Muscle layer of colon (tissue), 2 donors: ENCODE measurements around the gene KLRC3.
A peak's percentile ranks its signal among the peaks of the same experiment; 100 is the strongest.
"Not testable (repeated sequence)": the region's sequence is repeated elsewhere in the genome, so short reads cannot be mapped to it uniquely, and the experiment has no call there.

Experiments used
- H3K27ac ChIP-seq: one replicate; pipeline ENCODE4 v1.7.0; 2013; ENCODE audit warnings: low read depth, mild to moderate bottlenecking, low read length, moderate library complexity
- H3K27me3 ChIP-seq, 2 donors: one replicate each; pipeline ENCODE4 v1.7.0; 2013; ENCODE audit warnings: low read length in 2 of 2, mild to moderate bottlenecking in 2 of 2; ENCODE audit not compliant: insufficient read depth in 2 of 2, control insufficient read depth in 1 of 2
- H3K36me3 ChIP-seq: one replicate; pipeline ENCODE4 v1.7.0; 2013; ENCODE audit warnings: mild to moderate bottlenecking, low read length; ENCODE audit not compliant: insufficient read depth
- H3K4me1 ChIP-seq: one replicate; pipeline ENCODE4 v1.7.0; 2013; ENCODE audit warnings: mild to moderate bottlenecking, low read length; ENCODE audit not compliant: insufficient read depth
- H3K4me3 ChIP-seq, 2 donors: one replicate each; pipeline ENCODE4 v1.7.0; 2013; ENCODE audit warnings: low read length in 2 of 2, low read depth in 1 of 2, mild to moderate bottlenecking in 1 of 2, moderate library complexity in 1 of 2
- H3K9ac ChIP-seq: one replicate; pipeline ENCODE4 v1.7.0; 2013; ENCODE audit warnings: low read length
- H3K9me3 ChIP-seq: one replicate; pipeline ENCODE4 v1.7.0; 2013; ENCODE audit warnings: mild to moderate bottlenecking, low read length
- donor health status: abdominal sarcoma.
- donor health status: Adenocarcinoma of cecum.

The KLRC3 gene

DNA sequence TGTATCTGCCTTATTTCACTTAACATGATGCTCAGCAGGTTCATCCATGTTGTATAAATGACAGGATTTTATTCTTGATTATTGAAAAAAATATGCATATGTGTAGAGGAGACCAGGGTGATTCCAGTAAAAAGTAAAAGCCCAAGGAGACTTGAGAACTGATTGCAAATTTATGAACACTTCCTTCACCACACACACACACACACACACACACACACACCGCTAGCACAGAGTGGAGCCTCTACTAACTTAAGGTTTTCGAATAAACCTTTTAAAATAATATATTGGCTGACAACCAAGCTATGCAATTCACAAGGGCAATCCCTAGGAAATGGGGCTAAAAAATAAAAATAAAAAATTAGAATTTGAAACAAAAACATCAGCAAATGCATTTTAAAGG lies 22.2 kb downstream of the KLRC3 start:
- Histone ChIP-seq H3K4me1 (peaks cover 9% of the 10 kb centered on the region), H3K9ac (no peak overlapping the region), H3K4me3 (no peak overlapping the region), H3K9me3 (no peaks in the 10 kb centered on the region), H3K36me3 (no peaks in the 10 kb centered on the region), H3K27ac (no peak overlapping the region), H3K27me3 (no peaks in the 10 kb centered on the region)

DNA sequence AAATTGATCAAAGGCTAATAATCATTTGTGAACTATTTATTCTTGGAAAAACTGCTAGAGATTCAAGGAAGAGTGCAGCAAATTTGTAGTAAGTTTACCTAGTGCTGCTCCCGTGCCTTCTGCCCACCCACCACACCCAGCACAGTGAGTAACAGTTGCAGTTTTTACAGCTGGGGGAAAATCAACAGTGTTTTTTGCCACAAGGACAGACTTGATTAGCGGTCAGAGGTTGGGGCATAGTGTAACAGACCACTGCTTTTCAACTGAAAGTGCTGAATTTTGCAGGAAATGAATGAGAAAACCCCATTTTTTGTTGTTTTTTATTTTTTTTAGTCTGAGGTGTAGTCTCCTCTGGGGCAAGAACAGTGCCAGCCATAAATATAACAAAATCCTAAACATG lies 23.1 kb downstream of the KLRC3 start:
- no peaks in the 10 kb centered on the region for H3K27me3 ChIP-seq
- H3K4me3 ChIP-seq, result no peak overlapping the region
- H3K9ac ChIP-seq, result no peak overlapping the region
- peaks cover 11% of the 10 kb centered on the region for H3K4me1 ChIP-seq
- H3K36me3 ChIP-seq, result no peaks in the 10 kb centered on the region
- no peaks in the 10 kb centered on the region for H3K9me3 ChIP-seq
- no peak overlapping the region for H3K27ac ChIP-seq

DNA sequence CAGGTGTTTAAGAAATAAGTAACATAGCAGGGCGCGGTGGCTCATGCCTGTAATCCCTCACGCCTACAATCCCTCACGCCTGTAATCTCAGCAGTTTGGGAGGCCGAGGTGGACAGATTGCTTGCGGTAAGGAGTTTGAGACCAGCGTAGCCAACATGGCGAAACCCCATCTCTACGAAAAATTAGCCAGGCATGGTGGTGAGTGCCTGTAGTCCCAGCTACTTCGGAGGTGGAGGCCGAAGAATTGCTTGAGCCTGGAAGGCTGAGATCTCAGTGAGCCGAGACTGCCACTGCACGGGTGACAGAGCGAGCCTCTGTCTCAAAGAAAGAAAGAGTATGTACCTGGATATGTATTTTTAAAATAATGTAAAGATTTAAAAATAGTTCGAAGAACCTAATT lies 24.2 kb downstream of the KLRC3 start:
- not testable (repeated sequence) for H3K9ac ChIP-seq, H3K9me3 ChIP-seq, H3K27me3 ChIP-seq, H3K4me3 ChIP-seq, H3K27ac ChIP-seq, H3K36me3 ChIP-seq
- H3K4me1 ChIP-seq, result peaks cover 16% of the 10 kb centered on the region

DNA sequence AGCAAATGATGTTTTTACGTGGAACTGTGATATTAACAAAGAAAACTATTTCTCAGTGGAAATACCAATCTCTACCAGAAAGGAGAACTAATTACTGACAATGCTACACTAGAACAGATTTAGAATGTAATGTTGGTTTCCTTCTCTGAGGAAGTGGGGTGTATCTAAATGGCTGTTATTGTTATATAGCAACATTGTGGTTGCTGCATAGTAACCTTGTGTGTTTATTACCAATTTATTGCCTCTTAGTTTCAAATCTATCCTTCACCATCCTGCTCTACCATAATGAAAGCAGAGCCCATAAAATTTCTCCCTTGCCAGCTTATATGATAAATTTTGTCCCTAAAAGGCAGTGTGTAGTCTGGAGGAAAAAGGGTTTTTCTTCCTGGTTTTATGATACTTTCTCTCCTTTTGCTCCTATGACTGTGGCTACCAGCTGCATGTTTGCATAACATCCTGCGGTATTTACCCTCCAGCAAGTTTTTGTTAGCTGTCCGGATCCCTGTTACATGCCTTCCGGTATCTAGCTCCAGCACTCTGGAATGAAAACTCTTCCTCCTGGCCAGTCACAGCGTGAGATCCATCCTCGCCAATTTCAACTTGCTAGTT lies 24.9 kb downstream of the KLRC3 start:
- no peak overlapping the region for H3K27ac ChIP-seq
- peak overlapping the region in 1 of 2 donors; percentile 29 for H3K4me3 ChIP-seq
- no peaks in the 10 kb centered on the region for H3K36me3 ChIP-seq
- H3K9me3 ChIP-seq, result no peaks in the 10 kb centered on the region
- no peaks in the 10 kb centered on the region for H3K27me3 ChIP-seq
- H3K4me1 ChIP-seq, result peaks cover 16% of the 10 kb centered on the region
- H3K9ac ChIP-seq, result no peak overlapping the region

DNA sequence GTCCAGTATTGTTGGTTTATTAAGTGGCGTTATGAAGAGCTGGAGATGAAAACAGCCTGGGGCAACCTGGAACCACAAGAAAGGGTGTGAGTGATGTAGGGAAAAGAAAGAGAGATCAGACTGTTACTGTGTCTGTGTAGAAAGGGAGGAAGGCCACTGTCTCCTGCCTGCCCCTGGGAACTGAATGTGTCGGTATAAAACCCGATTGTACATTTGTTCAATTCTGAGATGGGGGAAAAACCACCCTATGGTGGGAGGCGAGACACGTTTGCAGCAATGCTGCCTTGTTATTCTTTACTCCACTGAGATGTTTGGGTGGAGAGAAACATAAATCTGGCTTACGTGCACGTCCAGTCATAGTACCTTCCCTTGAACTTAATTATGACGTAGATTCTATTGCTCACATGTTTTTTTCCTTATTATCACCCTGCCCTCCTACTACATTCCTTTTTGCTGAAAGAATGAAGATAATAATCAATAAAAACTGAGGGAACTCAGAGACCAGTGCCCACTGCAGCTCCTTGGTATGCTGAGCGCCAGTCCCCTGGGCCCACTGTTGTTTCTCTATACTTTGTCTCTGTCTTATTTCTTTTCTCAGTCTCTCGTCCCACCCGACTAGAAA lies 25.8 kb downstream of the KLRC3 start:
- not testable (repeated sequence) for H3K4me3 ChIP-seq, H3K9me3 ChIP-seq, H3K27me3 ChIP-seq, H3K36me3 ChIP-seq, H3K9ac ChIP-seq, H3K27ac ChIP-seq
- peaks cover 16% of the 10 kb centered on the region for H3K4me1 ChIP-seq

DNA sequence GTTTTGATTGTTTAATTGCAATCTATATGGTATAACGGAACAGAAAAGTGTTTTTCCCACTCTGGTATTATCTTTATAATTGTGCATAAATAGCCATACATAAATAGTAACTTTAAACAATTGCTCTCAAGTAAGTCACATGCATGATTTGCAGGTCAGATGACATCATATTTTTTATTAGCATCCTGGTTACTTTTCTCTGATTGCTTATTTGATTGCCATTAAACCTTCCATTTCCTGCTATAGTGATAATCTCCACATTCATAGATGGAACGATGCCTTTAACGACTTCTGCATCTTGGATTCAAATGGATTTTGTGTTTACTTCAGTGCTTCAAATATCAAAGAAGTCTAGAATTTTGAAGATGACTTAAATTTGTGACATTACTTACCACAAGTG lies 27.1 kb downstream of the KLRC3 start:
- Histone ChIP-seq H3K9ac (no peak overlapping the region), H3K9me3 (no peaks in the 10 kb centered on the region), H3K27me3 (no peaks in the 10 kb centered on the region), H3K4me1 (peaks cover 16% of the 10 kb centered on the region), H3K36me3 (no peaks in the 10 kb centered on the region), H3K27ac (no peak overlapping the region), H3K4me3 (no peak overlapping the region)

DNA sequence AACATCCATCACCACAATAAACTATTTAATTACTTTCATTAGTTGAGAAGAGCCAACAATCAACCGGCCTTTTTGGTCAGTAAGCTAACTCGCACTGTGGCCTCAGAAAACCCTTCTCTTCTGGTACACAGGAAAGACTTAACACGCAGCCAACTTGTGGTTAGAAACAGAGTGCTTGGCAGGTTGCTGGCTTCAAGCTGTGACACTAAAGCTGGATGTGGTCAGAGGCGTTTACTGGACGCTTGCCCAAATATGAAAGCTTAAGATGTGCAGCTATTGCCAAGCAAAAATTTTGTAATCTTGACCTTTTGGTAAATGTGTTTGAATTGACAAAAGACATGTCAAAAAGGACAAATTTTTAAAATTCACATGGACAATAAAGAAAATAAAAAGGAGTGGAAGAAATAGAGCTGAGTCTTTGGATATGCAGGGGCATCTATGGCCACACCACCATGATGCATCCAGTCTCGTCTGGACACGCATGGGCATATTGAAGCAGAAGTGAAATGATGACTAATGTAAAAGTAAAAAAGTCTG lies 27.9 kb downstream of the KLRC3 start:
- Histone ChIP-seq H3K9ac (no peak overlapping the region), H3K4me1 (peaks cover 16% of the 10 kb centered on the region), H3K4me3 (no peak overlapping the region), H3K27me3 (no peaks in the 10 kb centered on the region), H3K27ac (no peak overlapping the region), H3K36me3 (no peaks in the 10 kb centered on the region), H3K9me3 (no peaks in the 10 kb centered on the region)

DNA sequence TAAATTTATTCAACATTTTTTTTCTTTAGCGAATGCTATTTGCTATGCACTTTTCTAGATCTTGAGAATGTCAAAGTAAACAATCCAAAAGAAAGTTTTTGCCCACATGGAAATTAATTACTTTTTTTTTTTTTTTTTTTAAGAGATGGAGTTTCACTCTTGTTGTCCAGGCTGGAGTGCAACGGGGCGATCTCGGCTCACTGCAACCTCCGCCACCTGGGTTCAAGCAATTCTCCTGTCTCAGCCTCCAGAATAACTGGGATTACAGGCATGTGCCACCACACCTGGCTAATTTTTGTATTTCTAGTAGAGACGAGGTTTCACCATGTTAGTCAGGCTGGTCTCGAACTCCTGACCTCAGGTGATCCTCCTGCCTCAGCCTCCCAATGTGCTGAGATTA lies 29.4 kb downstream of the KLRC3 start:
- not testable (repeated sequence) for H3K27ac ChIP-seq, H3K9me3 ChIP-seq, H3K4me3 ChIP-seq, H3K36me3 ChIP-seq, H3K9ac ChIP-seq, H3K27me3 ChIP-seq
- peaks cover 16% of the 10 kb centered on the region for H3K4me1 ChIP-seq

DNA sequence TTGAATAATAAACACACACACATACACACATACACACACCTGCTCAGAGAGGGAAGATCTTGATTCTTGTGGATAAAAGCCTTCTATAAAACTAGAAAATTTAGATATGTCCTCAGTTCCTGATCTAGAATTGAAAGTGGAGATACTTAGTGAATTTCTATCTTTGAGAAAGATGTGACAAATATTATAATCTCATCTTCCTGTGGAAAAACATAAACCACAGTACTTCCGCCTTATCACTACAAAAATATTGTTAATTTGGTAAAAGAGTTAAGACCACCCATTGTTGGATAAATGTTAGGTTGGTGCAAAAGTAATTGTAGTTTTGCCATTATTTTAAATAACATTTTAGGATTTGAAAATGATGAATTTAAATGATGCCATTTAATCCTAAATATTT lies 30.5 kb downstream of the KLRC3 start, which contains the start of gene KLRK1:
TSS of gene KLRK1 (minus strand) at position 138 of the 400 bp plus-strand sequence. CDS start 1,231 bp downstream, outside the sequence.
- Histone ChIP-seq H3K9me3 (no peaks in the 10 kb centered on the region), H3K27me3 (no peaks in the 10 kb centered on the region), H3K36me3 (no peaks in the 10 kb centered on the region), H3K9ac (no peak within 1 kb of the TSS), H3K4me1 (peaks cover 9% of the 10 kb centered on the region), H3K27ac (no peak within 1 kb of the TSS), H3K4me3 (no peak within 1 kb of the TSS)

DNA sequence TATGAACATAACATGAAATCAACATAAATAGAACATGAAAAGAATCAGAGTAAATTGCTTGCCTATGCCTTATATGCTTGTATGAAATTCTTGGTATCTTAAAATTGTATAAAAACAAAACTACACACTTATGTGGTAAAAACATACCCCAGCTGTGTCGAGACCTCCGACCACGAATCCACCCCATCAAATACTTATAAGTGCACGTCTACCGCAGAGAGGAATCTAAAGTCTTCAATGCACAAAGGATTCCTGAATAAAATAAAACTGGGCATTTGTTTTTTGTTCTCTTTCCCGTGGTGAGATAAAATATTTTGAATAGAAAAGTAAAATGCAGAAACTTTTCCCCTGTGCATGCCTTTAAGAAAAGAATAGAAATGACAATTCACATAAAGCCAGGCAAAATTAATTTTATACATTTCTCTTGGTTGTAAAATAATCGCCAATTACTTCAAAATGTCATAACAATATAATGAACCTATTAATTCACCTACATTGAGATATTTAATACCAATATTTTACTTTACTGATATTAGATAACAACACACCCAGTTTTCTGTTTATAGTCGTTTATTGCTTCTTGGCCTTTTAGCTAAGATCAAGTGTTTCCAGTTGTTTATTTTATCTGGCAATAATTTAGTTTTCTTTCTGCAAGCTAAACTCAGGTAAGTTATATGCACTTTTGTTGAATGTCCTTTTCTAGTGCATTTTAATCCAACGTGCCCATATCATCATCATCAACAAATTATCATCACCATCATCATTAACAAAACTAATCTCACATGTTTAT lies 31.6 kb downstream of the KLRC3 start:
- peaks cover 9% of the 10 kb centered on the region for H3K4me1 ChIP-seq
- no peak overlapping the region for H3K9ac ChIP-seq
- no peak overlapping the region for H3K27ac ChIP-seq

DNA sequence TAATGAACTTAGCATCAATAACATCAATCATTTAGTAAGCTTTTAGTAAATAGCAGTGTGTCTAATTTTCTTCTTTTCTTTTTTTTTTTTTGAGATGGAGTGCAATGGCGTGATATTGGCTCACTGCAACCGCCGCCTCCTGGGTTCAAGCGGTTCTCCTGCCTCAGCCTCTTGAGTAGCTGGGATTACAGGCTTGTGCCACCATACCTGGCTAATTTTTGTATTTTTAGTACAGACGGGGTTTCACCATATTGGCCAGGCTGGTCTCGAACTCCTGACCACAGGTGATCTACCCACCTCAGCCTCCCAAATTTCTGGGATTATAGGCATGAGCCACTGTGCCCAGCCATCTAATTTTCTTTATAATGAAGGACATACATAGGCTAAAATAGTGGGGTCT lies 32.9 kb downstream of the KLRC3 start:
- H3K9ac ChIP-seq, H3K36me3 ChIP-seq, H3K4me1 ChIP-seq, H3K27ac ChIP-seq, H3K4me3 ChIP-seq, H3K9me3 ChIP-seq, H3K27me3 ChIP-seq: not testable (repeated sequence)

More for the DNA sequence above, 31.6 kb downstream of the KLRC3 start:
- H3K27me3 ChIP-seq, result no peaks in the 10 kb centered on the region
- H3K4me3 ChIP-seq, result no peak overlapping the region
- no peaks in the 10 kb centered on the region for H3K36me3 ChIP-seq
- H3K9me3 ChIP-seq, result no peaks in the 10 kb centered on the region
